ENCODE results near the gene MTERF4. TPM values are rescaled to one million over a fixed set of nuclear protein-coding genes. Genes with fewer than 3 reads are reported as not detected.
A peak's percentile ranks its signal among the peaks of the same experiment; 100 is the strongest.

The MTERF4 gene, protein sequence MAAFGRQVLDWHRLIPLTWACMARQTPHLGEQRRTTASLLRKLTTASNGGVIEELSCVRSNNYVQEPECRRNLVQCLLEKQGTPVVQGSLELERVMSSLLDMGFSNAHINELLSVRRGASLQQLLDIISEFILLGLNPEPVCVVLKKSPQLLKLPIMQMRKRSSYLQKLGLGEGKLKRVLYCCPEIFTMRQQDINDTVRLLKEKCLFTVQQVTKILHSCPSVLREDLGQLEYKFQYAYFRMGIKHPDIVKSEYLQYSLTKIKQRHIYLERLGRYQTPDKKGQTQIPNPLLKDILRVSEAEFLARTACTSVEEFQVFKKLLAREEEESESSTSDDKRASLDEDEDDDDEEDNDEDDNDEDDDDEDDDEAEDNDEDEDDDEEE
- 10 to 100 TPM; 24.4 to 36.4 TPM for total RNA-seq
- 10 to 100 TPM; 26.3 to 38.4 TPM for polyA plus RNA-seq
- long read RNA-seq, donor 1, transcript MTERF4-202 (4 exons, 1,637 nt): major isoform, 38 of 61 reads
- long read RNA-seq, donor 1, partial matches to known transcripts: 3 of 61 reads
- long read RNA-seq, donor 1, other reads (novel, unspliced or antisense): 14 of 61 reads
- long read RNA-seq, donor 2, transcript MTERF4-202 (4 exons, 1,637 nt): major isoform, 9 of 36 reads
- long read RNA-seq, donor 2, partial matches to known transcripts: 2 of 36 reads
- long read RNA-seq, donor 2, other reads (novel, unspliced or antisense): 21 of 36 reads

GRCh38 chr2:241102239-241102803, at the start of gene MTERF4:
Gene MTERF4, minus strand, starts transcription at chr2:241102287. Its CDS starts 14 bp downstream, at chr2:241102273.
- ATAC-seq (ENCODE audit: low FRiP score): peak; percentile 96
- 0 to 1% methylated on average over 56 of the region's 56 CpGs for WGBS, 2 donors

GRCh38 chr2:241150660-241151530, 48.8 kb upstream of the MTERF4 start:
- Histone ChIP-seq H3K4me1 (ENCODE audit: control insufficient read depth in 1 of 2, insufficient read depth in 2 of 2, low read length in 2 of 2) (no peaks in the 10 kb centered on the region), H3K9me3 (ENCODE audit: control insufficient read depth, low read length) (no peaks in the 10 kb centered on the region), H3K36me3 (ENCODE audit: control insufficient read depth in 1 of 2, insufficient read depth in 2 of 2, low read length in 1 of 2) (no peaks in the 10 kb centered on the region), H3K27me3 (ENCODE audit: control insufficient read depth in 1 of 2, insufficient read depth in 2 of 2, low read length in 1 of 2) (no peaks in the 10 kb centered on the region), H3K27ac (ENCODE audit: low read depth in 1 of 2, low read length in 2 of 2) (peak overlapping the region in 1 of 2 donors; percentile 58), H3K4me3 (ENCODE audit: low read length in 2 of 2) (peak overlapping the region; percentile 61 to 86)
- WGBS, 2 donors: 7% methylated on average over 33 to 37 of the region's 37 CpGs
- ATAC-seq (ENCODE audit: low FRiP score): peak; percentile 3
- intact Hi-C loops (cut with DNase I): no loop called here
- peak in 1 of 2 donors; percentile 26 for DNase-seq

More at GRCh38 chr2:241102239-241102803, at the start of gene MTERF4:
- Histone ChIP-seq H3K27ac (ENCODE audit: low read depth in 1 of 2, low read length in 2 of 2) (peak within 1 kb of the TSS; percentile 1 to 94), H3K9me3 (ENCODE audit: control insufficient read depth, low read length) (no peaks in the 10 kb centered on the region), H3K36me3 (ENCODE audit: control insufficient read depth in 1 of 2, insufficient read depth in 2 of 2, low read length in 1 of 2) (peaks cover 2 to 3% of the 10 kb centered on the region in 2 donors), H3K4me1 (ENCODE audit: control insufficient read depth in 1 of 2, insufficient read depth in 2 of 2, low read length in 2 of 2) (peaks cover 0 to 3% of the 10 kb centered on the region in 2 donors), H3K4me3 (ENCODE audit: low read length in 2 of 2) (peak within 1 kb of the TSS; percentile 54 to 99), H3K27me3 (ENCODE audit: control insufficient read depth in 1 of 2, insufficient read depth in 2 of 2, low read length in 1 of 2) (no peaks in the 10 kb centered on the region)
- DNase-seq: peak; percentile 90 to 95
- intact Hi-C loops (cut with DNase I): loop anchor here in 1 of 2 donors (5.0 kb wide), 1 partner anchor 45 kb away; the partner anchor contains the start of gene PASK

DNA sequence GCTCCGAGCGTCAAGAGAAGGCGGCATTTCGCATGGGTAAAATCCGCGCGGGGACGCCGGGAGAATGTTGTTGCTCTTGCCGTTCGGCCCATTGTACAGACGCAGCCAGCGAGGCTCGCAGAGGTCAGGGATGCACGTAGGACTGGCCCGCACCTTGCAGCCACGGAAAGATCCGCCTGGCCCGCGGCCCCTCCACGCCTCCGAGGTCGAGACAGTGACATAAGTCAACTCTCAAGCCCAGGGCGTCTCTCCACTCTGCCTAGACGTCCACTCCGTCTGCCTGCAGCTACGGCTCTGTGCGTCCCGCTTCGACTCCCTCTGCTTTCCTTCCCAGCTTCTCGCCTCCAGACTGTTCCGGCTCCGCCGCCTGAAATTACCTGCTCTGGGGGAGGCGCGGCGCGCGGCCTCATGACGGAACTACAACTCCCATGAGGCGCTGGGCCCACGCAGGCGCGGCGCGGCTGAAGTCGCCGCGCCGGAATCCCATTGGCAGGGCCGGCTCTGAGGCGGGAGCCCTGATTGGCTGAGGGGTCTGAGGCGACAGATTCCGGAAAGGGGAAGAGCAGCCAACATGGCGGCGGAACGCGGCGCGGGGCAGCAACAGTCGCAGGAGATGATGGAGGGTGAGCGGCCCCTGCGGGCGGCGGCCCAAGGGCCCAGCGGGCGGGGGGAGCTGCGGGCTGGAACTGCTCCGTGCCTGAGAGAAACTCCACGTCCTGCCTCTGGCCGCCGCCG, 48.0 kb upstream of the MTERF4 start, which contains the start of gene PPP1R7:
PPP1R7 (plus strand) TSS at position 543 of the 735 bp plus-strand sequence; CDS start at position 572, 29 bp downstream.
- intact Hi-C loops (cut with DNase I): loop anchor here in 1 of 2 donors (5.0 kb wide), 1 partner anchor 48 kb away; the partner anchor contains the start of gene MTERF4
- DNase-seq (peak; percentile 97 to 98), ATAC-seq (ENCODE audit: low FRiP score) (peak; percentile 98)
- Histone ChIP-seq H3K36me3 (ENCODE audit: control insufficient read depth in 1 of 2, insufficient read depth in 2 of 2, low read length in 1 of 2) (no peaks in the 10 kb centered on the region), H3K27me3 (ENCODE audit: control insufficient read depth in 1 of 2, insufficient read depth in 2 of 2, low read length in 1 of 2) (no peaks in the 10 kb centered on the region), H3K4me3 (ENCODE audit: low read length in 2 of 2) (peak within 1 kb of the TSS; percentile 61 to 86), H3K9me3 (ENCODE audit: control insufficient read depth, low read length) (no peaks in the 10 kb centered on the region), H3K4me1 (ENCODE audit: control insufficient read depth in 1 of 2, insufficient read depth in 2 of 2, low read length in 2 of 2) (no peaks in the 10 kb centered on the region), H3K27ac (ENCODE audit: low read depth in 1 of 2, low read length in 2 of 2) (peak within 1 kb of the TSS in 1 of 2 donors; percentile 58)
- WGBS, 2 donors: 0 to 1% methylated on average over 65 to 73 of the region's 73 CpGs

GRCh38 chr2:241149675-241149924, 47.5 kb upstream of the MTERF4 start:
- H3K36me3 ChIP-seq (ENCODE audit: control insufficient read depth in 1 of 2, insufficient read depth in 2 of 2, low read length in 1 of 2): no peaks in the 10 kb centered on the region
- H3K27ac ChIP-seq (ENCODE audit: low read depth in 1 of 2, low read length in 2 of 2): no peak overlapping the region
- intact Hi-C loops (cut with DNase I): loop anchor here in 1 of 2 donors (5.0 kb wide), 1 partner anchor 47 kb away; the partner anchor contains the start of gene MTERF4
- peak overlapping the region; percentile 3 to 29 for H3K4me3 ChIP-seq (ENCODE audit: low read length in 2 of 2)
- H3K9me3 ChIP-seq (ENCODE audit: control insufficient read depth, low read length): no peaks in the 10 kb centered on the region
- ATAC-seq (ENCODE audit: low FRiP score): peak; percentile 61
- WGBS, 2 donors: 1% methylated on average over 22 to 23 of the region's 23 CpGs
- no peak for DNase-seq
- H3K27me3 ChIP-seq (ENCODE audit: control insufficient read depth in 1 of 2, insufficient read depth in 2 of 2, low read length in 1 of 2): no peaks in the 10 kb centered on the region
- H3K4me1 ChIP-seq (ENCODE audit: control insufficient read depth in 1 of 2, insufficient read depth in 2 of 2, low read length in 2 of 2): no peaks in the 10 kb centered on the region

GRCh38 chr2:241148891-241149674, 47.0 kb upstream of the MTERF4 start, which contains the start of gene PASK:
Gene PASK, minus strand, starts transcription at chr2:241149472. Its CDS starts 6,440 bp downstream, at chr2:241143032.
- no peaks in the 10 kb centered on the region for H3K9me3 ChIP-seq (ENCODE audit: control insufficient read depth, low read length)
- intact Hi-C loops (cut with DNase I): loop anchor here in 1 of 2 donors (5.0 kb wide), 1 partner anchor 47 kb away; the partner anchor contains the start of gene MTERF4
- no peak within 1 kb of the TSS for H3K27ac ChIP-seq (ENCODE audit: low read depth in 1 of 2, low read length in 2 of 2)
- ATAC-seq (ENCODE audit: low FRiP score) (peak; percentile 97), DNase-seq (peak; percentile 96 to 97)
- H3K27me3 ChIP-seq (ENCODE audit: control insufficient read depth in 1 of 2, insufficient read depth in 2 of 2, low read length in 1 of 2): no peaks in the 10 kb centered on the region
- H3K4me3 ChIP-seq (ENCODE audit: low read length in 2 of 2): peak within 1 kb of the TSS; percentile 46 to 86
- no peaks in the 10 kb centered on the region for H3K4me1 ChIP-seq (ENCODE audit: control insufficient read depth in 1 of 2, insufficient read depth in 2 of 2, low read length in 2 of 2)
- H3K36me3 ChIP-seq (ENCODE audit: control insufficient read depth in 1 of 2, insufficient read depth in 2 of 2, low read length in 1 of 2): no peaks in the 10 kb centered on the region
- WGBS, 2 donors: 0 to 1% methylated on average over 83 to 88 of the region's 88 CpGs

GRCh38 chr2:241148239-241148638, 46.2 kb upstream of the MTERF4 start:
- Histone ChIP-seq H3K4me1 (ENCODE audit: control insufficient read depth in 1 of 2, insufficient read depth in 2 of 2, low read length in 2 of 2) (no peaks in the 10 kb centered on the region), H3K27me3 (ENCODE audit: control insufficient read depth in 1 of 2, insufficient read depth in 2 of 2, low read length in 1 of 2) (no peaks in the 10 kb centered on the region), H3K9me3 (ENCODE audit: control insufficient read depth, low read length) (no peaks in the 10 kb centered on the region), H3K36me3 (ENCODE audit: control insufficient read depth in 1 of 2, insufficient read depth in 2 of 2, low read length in 1 of 2) (no peaks in the 10 kb centered on the region), H3K27ac (ENCODE audit: low read depth in 1 of 2, low read length in 2 of 2) (no peak overlapping the region), H3K4me3 (ENCODE audit: low read length in 2 of 2) (no peak overlapping the region)
- WGBS, 2 donors: 88 to 90% methylated on average over 4 of the region's 4 CpGs
- ATAC-seq (ENCODE audit: low FRiP score): no peak
- no peak for DNase-seq
- intact Hi-C loops (cut with DNase I): loop anchor here in 1 of 2 donors (5.0 kb wide), 1 partner anchor 46 kb away; the partner anchor contains the start of gene MTERF4

DNA sequence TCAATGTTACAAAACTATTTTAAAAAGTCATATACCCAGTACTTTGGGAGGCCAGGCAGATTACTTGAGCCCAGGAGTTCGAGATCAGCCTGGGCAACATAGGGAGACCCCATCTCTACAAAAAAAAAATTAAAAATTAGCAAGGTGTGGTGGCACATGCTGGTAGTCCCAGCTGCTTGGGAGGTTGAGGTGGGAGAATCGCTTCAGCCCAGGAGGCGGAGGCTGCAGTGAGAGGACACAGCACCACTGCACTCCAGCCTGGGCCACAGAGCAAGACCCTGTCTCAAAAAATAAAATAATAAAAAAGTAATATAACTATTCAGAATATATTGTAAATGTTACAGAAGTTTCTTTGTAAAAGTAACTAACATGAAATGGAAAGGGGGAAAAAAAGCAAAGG, 45.2 kb upstream of the MTERF4 start:
- Histone ChIP-seq H3K4me3 (ENCODE audit: low read length in 2 of 2) (no peak overlapping the region), H3K36me3 (ENCODE audit: control insufficient read depth in 1 of 2, insufficient read depth in 2 of 2, low read length in 1 of 2) (no peaks in the 10 kb centered on the region), H3K27ac (ENCODE audit: low read depth in 1 of 2, low read length in 2 of 2) (no peak overlapping the region), H3K27me3 (ENCODE audit: control insufficient read depth in 1 of 2, insufficient read depth in 2 of 2, low read length in 1 of 2) (no peaks in the 10 kb centered on the region), H3K9me3 (ENCODE audit: control insufficient read depth, low read length) (no peaks in the 10 kb centered on the region), H3K4me1 (ENCODE audit: control insufficient read depth in 1 of 2, insufficient read depth in 2 of 2, low read length in 2 of 2) (no peaks in the 10 kb centered on the region)
- ATAC-seq (ENCODE audit: low FRiP score): no peak
- no peak for DNase-seq
- intact Hi-C loops (cut with DNase I): loop anchor here in 1 of 2 donors (5.0 kb wide), 1 partner anchor 45 kb away; the partner anchor contains the start of gene MTERF4
- 97% methylated on average over 3 of the region's 3 CpGs for WGBS, 2 donors
